Duodenal mucosa (tissue), 2 donors: Measurements from ENCODE around the gene KMT2B.
A peak's percentile ranks its signal among the peaks of the same experiment; 100 is the strongest.

Source experiments
- H3K27ac ChIP-seq: one replicate; pipeline ENCODE4 v1.7.0; 2013; ENCODE audit warnings: low read depth, low read length
- H3K27me3 ChIP-seq, 2 donors: one replicate each; pipeline ENCODE4 v1.7.0; 2013; ENCODE audit warnings: low read length in 2 of 2, control low read depth in 1 of 2; ENCODE audit not compliant: insufficient read depth in 2 of 2, control insufficient read depth in 1 of 2
- H3K36me3 ChIP-seq, 2 donors: one replicate each; pipeline ENCODE4 v1.7.0; 2013; ENCODE audit warnings: low read length in 2 of 2, control low read depth in 1 of 2; ENCODE audit not compliant: insufficient read depth in 2 of 2, control insufficient read depth in 1 of 2
- H3K4me1 ChIP-seq, 2 donors: one replicate each; pipeline ENCODE4 v1.7.0; 2013; ENCODE audit warnings: low read length in 2 of 2, control low read depth in 1 of 2; ENCODE audit not compliant: insufficient read depth in 2 of 2, control insufficient read depth in 1 of 2
- H3K4me3 ChIP-seq, 2 donors: one replicate each; pipeline ENCODE4 v1.7.0; 2013; ENCODE audit warnings: low read length in 2 of 2, low read depth in 1 of 2
- H3K9ac ChIP-seq, 2 donors: one replicate each; pipeline ENCODE4 v1.7.0; 2013; ENCODE audit warnings: low read length in 2 of 2, low read depth in 1 of 2
- H3K9me3 ChIP-seq, 2 donors: one replicate each; pipeline ENCODE4 v1.7.0; 2013; ENCODE audit warnings: low read length in 2 of 2, control low read depth in 1 of 2; ENCODE audit not compliant: control insufficient read depth in 1 of 2

Gene KMT2B

DNA sequence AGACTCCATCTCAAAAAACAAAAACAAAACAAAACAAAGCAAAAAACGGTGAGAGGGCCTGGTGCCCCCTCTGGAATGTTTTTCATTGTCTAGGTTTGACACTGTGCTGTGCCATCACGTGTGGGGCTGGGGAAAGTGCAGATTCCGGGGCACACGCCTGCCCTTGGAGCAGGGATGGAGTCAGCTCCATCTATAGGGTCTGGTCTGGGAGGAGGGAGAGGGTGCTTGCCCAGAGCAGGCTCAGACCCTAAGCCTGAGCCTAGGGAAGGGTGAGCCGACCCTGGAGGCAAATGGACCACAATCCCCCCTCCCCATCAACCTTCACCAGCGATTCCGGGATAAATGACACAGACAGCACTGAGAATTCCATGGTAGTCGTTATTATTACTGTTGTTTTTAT, 24.4 kb upstream of the KMT2B start:
- no peaks in the 10 kb centered on the region for H3K9me3 ChIP-seq
- peaks cover 0 to 2% of the 10 kb centered on the region in 2 donors for H3K27me3 ChIP-seq
- no peak overlapping the region for H3K27ac ChIP-seq
- H3K4me1 ChIP-seq, result no peaks in the 10 kb centered on the region
- no peaks in the 10 kb centered on the region for H3K36me3 ChIP-seq
- no peak overlapping the region for H3K9ac ChIP-seq
- no peak overlapping the region for H3K4me3 ChIP-seq

DNA sequence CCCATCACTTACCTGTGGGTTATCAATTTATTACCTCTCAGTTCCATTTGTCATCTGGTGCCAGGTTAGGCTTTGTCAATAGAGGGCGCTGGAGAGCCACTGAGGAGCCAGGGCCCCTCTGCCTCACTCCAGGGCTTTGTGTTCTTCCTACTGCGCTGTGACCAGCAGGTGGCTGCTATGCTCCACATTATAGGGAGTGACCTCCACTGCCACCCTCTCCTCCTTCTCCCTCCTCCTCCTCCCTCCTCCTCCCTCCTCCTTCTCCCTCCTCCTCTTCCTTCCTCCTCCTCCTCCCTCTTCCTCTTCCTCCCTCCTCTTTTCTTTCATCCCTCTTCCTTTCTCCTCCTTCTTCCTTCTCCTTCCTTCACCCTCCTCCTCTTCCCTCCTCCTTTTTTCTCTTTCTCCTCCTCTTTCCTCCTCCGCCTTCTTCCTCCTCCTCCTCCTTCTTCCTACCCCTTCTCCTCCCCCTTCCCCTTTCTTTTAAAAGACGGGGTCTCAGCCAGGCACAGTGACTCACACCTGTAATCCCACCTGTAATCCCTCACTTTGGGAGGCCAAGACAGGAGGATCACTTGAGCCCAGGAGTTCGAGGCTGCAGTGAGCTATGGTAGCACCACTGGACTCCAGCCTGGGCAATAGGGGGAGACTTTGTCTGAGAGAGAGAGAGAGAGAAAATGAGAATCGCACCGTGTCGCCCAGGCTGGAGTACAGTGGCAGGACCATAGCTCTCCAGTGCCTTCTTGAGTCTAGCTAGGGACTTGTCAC, 23.8 kb upstream of the KMT2B start:
- Histone ChIP-seq H3K9me3 (no peaks in the 10 kb centered on the region), H3K4me3 (no peak overlapping the region), H3K27ac (no peak overlapping the region), H3K4me1 (no peaks in the 10 kb centered on the region), H3K27me3 (peaks cover 0 to 2% of the 10 kb centered on the region in 2 donors), H3K9ac (no peak overlapping the region), H3K36me3 (no peaks in the 10 kb centered on the region)

DNA sequence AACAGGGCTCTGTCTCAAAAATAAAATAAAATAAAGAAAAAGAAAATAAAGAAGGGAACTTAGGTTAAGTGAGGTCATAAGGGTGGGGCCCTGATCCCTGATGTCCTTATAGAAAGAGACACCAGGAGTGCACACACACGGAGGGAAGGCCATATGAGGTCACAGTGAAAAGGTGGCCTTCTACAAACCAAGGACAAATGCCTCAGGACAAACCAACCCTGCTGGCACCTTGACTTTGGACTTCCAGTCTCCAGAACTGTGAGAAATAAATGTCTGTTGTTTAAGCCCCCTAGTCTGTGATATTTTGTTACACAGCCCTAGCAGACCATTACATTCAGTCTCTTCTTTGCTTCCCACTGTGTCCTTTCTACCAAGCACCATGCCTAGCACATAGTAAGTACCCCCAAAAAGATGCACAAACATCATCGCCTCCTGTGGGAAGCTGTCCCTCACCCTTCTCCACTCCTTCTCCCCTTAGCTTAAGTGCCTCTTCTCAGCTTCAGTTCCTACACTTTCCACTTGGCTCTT, 21.8 kb upstream of the KMT2B start:
- Histone ChIP-seq H3K9ac (no peak overlapping the region), H3K27me3 (no peaks in the 10 kb centered on the region), H3K27ac (no peak overlapping the region), H3K4me3 (no peak overlapping the region), H3K36me3 (no peaks in the 10 kb centered on the region), H3K9me3 (no peaks in the 10 kb centered on the region), H3K4me1 (no peaks in the 10 kb centered on the region)

DNA sequence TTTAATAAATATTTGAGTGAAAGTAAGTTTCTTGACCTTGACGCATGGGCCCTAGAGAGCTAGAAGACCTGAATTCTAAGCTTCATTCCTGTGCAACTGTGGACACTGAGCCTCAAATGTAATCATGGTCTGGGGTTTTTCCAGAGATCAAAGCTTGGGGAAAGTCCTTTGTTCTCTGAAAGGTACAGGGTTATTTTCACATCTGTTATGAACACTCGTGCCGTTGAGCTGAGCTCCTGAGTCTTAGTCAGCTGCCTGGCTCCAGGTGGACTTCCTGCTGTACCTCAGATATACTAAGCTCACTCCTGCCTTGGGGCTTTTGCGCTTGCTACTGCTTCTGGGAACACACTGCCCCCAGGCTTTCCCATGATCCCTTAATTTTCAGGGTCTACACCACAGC, 21.0 kb upstream of the KMT2B start:
- no peak overlapping the region for H3K9ac ChIP-seq
- no peak overlapping the region for H3K27ac ChIP-seq
- no peak overlapping the region for H3K4me3 ChIP-seq
- H3K27me3 ChIP-seq, result no peaks in the 10 kb centered on the region
- H3K4me1 ChIP-seq, result peaks cover 0 to 3% of the 10 kb centered on the region in 2 donors
- H3K36me3 ChIP-seq, result no peaks in the 10 kb centered on the region
- no peaks in the 10 kb centered on the region for H3K9me3 ChIP-seq

DNA sequence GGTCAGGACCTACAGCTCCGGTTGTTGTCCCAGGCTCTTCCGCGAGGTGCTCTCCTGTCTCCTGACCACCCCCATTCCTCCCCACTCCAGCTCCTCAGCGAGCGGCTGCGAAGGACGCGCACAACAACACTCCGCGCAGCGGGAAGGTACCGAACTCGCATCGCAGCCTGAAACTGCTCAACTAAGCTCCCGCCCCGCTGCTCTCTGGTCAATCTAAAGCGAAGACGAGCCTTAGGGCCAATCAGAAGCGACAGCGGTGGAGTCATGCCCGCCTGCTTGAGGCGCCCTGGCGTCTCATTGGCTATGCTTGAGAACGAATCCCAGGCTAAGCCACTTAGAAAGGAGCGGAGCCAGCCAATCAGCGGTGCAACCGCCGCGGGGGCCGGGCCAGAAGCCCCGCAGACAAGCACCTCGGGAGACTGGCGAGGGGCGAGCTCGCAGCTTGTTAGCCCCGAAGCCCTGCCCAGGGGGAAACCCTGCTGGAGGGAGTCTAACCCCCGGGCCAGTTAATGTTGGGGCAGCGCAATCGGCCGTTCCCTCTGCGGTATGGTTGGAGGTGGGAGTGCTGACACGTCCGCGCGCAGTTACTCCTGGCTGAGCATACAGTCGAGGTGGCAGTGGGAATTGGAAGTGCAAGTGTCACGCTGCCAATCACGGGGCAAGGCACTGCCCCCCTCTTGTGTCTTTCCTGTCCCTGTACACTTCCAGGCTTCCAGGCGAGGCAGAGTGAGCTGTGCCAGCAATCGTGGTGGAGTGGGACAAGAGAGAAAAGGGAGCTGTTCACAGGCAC, 15.4 kb upstream of the KMT2B start:
- peak overlapping the region; percentile 81 to 82 for H3K4me3 ChIP-seq
- no peak overlapping the region for H3K27ac ChIP-seq
- H3K27me3 ChIP-seq, result no peaks in the 10 kb centered on the region
- no peaks in the 10 kb centered on the region for H3K36me3 ChIP-seq
- no peaks in the 10 kb centered on the region for H3K9me3 ChIP-seq
- peak overlapping the region; percentile 35 to 72 for H3K9ac ChIP-seq
- peaks cover 0 to 12% of the 10 kb centered on the region in 2 donors for H3K4me1 ChIP-seq

DNA sequence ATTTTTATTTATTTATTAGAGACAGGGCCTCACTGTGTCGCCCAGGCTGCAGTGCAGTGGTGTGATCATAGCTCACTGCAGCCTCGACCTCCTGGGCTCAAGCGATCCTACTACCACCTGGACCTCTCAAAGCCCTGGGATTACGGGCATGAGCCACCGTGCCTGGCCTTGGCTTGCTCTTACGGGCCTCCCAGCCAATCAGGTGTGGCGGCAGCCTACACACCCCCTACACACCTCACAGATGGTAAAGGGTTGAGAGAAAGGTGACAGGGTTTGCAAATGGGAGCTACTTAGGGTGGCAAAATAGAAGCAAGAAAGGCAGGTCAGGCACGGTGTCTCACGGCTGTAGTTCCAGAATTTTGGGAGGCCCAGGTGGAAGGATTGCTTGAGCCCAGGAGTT, 14.5 kb upstream of the KMT2B start:
- Histone ChIP-seq H3K9ac (no peak overlapping the region), H3K4me1 (peaks cover 0 to 12% of the 10 kb centered on the region in 2 donors), H3K9me3 (no peaks in the 10 kb centered on the region), H3K27me3 (peaks cover 0 to 2% of the 10 kb centered on the region in 2 donors), H3K4me3 (no peak overlapping the region), H3K27ac (no peak overlapping the region), H3K36me3 (no peaks in the 10 kb centered on the region)

DNA sequence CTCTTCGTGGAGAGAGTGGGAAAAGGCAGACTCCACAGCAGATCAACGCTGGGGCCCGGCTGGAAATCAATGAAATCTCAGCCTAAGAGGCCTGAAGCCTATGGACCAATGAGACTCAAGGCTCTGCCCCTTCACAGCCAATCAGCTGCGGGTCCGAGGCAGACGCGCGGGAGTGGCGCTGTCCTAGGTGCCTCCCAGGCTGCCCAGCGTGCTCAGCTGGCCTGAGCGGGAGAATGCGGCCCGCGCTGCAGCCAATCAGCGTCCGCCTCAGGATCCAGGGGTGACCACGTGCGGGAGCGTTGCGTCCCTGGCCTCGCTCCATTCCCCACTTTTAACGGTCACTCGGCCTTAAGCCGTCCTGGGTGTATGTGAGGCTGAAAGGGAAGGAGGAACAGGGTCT, 13.6 kb upstream of the KMT2B start, which contains the start of gene ZBTB32:
TSS of gene ZBTB32 (plus strand) at position 341 of the 400 bp plus-strand sequence. CDS start 10,069 bp downstream, outside the sequence.
- Histone ChIP-seq H3K4me1 (peaks cover 0 to 12% of the 10 kb centered on the region in 2 donors), H3K27ac (no peak within 1 kb of the TSS), H3K36me3 (no peaks in the 10 kb centered on the region), H3K27me3 (peaks cover 0 to 2% of the 10 kb centered on the region in 2 donors), H3K9me3 (no peaks in the 10 kb centered on the region), H3K4me3 (no peak within 1 kb of the TSS), H3K9ac (no peak within 1 kb of the TSS)

DNA sequence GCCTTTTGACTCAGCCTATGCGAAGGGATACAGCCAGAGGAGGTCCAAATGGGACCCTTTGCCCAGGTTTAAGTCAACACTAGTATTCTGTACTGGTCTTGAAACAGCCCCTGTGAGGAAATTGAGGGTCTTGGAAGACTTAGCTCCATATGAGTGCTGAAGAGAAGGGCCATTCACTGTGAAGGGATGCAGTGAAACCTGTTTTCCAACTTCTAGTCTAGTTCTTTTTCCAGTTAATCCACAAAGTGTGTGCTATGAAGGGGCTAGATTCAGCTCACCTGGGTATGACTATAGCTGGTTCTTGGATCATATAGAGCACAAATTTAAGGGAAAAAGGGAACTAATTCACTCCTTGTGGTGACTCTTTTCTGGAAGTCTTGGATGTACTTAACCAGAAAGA, 9.4 kb upstream of the KMT2B start:
- H3K27ac ChIP-seq, result no peak overlapping the region
- H3K4me1 ChIP-seq, result peaks cover 0 to 5% of the 10 kb centered on the region in 2 donors
- no peak overlapping the region for H3K9ac ChIP-seq
- no peaks in the 10 kb centered on the region for H3K9me3 ChIP-seq
- no peak overlapping the region for H3K4me3 ChIP-seq
- H3K27me3 ChIP-seq, result peaks cover 0 to 9% of the 10 kb centered on the region in 2 donors
- H3K36me3 ChIP-seq, result no peaks in the 10 kb centered on the region

DNA sequence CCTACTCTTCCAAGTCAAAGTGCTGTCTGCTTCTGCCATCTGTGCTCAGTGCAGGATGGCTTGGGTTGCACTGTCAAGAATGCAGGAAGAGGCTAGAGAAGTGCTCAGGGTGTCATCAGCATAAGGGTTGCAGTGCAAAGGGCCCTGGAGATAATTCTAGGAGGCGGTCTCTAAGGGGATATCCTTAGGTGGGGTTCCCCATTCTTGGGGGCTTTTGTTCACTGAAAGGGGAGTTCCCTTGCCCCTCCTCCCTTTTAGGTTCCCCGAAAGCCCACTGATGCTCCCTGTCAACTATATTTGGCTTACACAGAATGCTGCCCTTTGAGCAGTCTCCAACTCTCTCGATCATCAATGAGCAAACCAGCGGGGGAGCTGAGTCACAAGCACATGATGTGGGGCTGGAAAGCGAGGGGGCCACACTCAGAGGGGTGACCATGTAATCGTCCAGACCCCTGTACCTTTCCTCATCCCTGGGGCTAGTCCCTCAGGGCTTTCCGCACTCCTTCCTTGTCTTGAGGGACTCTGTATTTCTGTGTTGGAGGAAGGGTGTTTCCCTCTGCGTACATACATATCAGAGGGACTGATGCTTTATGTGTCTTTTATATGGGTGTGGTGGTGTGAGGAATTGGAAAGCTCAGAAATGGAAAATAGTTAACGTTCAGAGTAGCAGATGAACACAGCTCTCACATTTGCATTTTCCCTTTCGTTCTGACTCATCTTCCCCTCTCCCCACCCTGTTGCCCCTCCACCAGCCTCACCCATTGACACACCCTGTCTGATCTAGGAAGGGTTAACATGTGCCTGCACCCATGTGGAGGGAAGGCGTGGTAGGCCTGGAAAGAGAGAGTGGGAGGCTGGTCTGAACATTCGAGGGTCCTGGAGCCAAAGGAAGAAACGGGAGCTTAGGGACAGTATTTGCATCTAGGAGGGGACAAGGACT, 6.7 kb upstream of the KMT2B start:
- H3K36me3 ChIP-seq, result no peaks in the 10 kb centered on the region
- H3K9ac ChIP-seq, result no peak overlapping the region
- H3K4me3 ChIP-seq, result no peak overlapping the region
- no peak overlapping the region for H3K27ac ChIP-seq
- H3K4me1 ChIP-seq, result peaks cover 11 to 14% of the 10 kb centered on the region in 2 donors
- peaks cover 0 to 12% of the 10 kb centered on the region in 2 donors for H3K27me3 ChIP-seq
- H3K9me3 ChIP-seq, result no peaks in the 10 kb centered on the region
